ENCODE data around the gene EEF1A2.
A peak's percentile ranks its signal among the peaks of the same experiment; 100 is the strongest.

Gene EEF1A2

GRCh38 chr20:63546956-63547724 is 48.3 kb upstream of the EEF1A2 start:
- TF ChIP-seq YY1 (IDR thresholded peaks at IDR 0.05; ENCODE audit: low read depth) (no peak), CREB1 (IDR thresholded peaks at IDR 0.05; ENCODE audit: low read depth) (no peak), ZBTB7A (IDR thresholded peaks at IDR 0.05; ENCODE audit: low read depth) (peak; percentile 49; the same call in 1 of the 2 replicates), REST (IDR thresholded peaks at IDR 0.05; ENCODE audit: low read depth) (no peak), EP300 (IDR thresholded peaks at IDR 0.05; ENCODE audit: borderline replicate concordance) (no peak)

- peak; percentile 57; the same call in 1 of the 2 replicates for TF ChIP-seq TCF12 (IDR thresholded peaks at IDR 0.05; ENCODE audit: low read depth)
- no peak for TF ChIP-seq CREB1 (IDR thresholded peaks at IDR 0.05; ENCODE audit: low read depth)
- no peak for TF ChIP-seq ZBTB7A (IDR thresholded peaks at IDR 0.05; ENCODE audit: low read depth)
- TF ChIP-seq EP300 (IDR thresholded peaks at IDR 0.05; ENCODE audit: borderline replicate concordance): peak; percentile 49; the same call in 1 of the 2 replicates
Measured at GRCh38 chr20:63546256-63546955, 47.5 kb upstream of the EEF1A2 start.

GRCh38 chr20:63545814-63546213 is 46.9 kb upstream of the EEF1A2 start:
- no peak for TF ChIP-seq TEAD4 (IDR thresholded peaks at IDR 0.05)
- TF ChIP-seq MAX (IDR thresholded peaks at IDR 0.05): no peak; the same call in 1 of the 2 replicates
- TF ChIP-seq FOXM1 (IDR thresholded peaks at IDR 0.05; ENCODE audit: borderline replicate concordance, low read depth): no peak
- TF ChIP-seq EGR1 (IDR thresholded peaks at IDR 0.05): no peak
- no peak for TF ChIP-seq CREB1 (IDR thresholded peaks at IDR 0.05; ENCODE audit: low read depth)
- TF ChIP-seq ZBTB7A (IDR thresholded peaks at IDR 0.05; ENCODE audit: low read depth): no peak
- no peak for TF ChIP-seq TAF1 (IDR thresholded peaks at IDR 0.05; ENCODE audit: low read depth)

GRCh38 chr20:63544958-63545516 is 46.2 kb upstream of the EEF1A2 start:
- no peak for TF ChIP-seq MAX (IDR thresholded peaks at IDR 0.05)
- TF ChIP-seq TAF1 (IDR thresholded peaks at IDR 0.05; ENCODE audit: low read depth): no peak
- TF ChIP-seq EGR1 (IDR thresholded peaks at IDR 0.05): no peak
- peak; percentile 83 for TF ChIP-seq EP300 (IDR thresholded peaks at IDR 0.05; ENCODE audit: borderline replicate concordance)
- TF ChIP-seq ZBTB7A (IDR thresholded peaks at IDR 0.05; ENCODE audit: low read depth): peak; percentile 85
- 0 out of 2 replicates have a peak, but pooled peaks have one; percentile 20 for TF ChIP-seq FOXM1 (IDR thresholded peaks at IDR 0.05; ENCODE audit: borderline replicate concordance, low read depth)
- TF ChIP-seq TEAD4 (IDR thresholded peaks at IDR 0.05): peak; percentile 71
- no peak for TF ChIP-seq YY1 (IDR thresholded peaks at IDR 0.05; ENCODE audit: low read depth)
- no peak for TF ChIP-seq REST (IDR thresholded peaks at IDR 0.05; ENCODE audit: low read depth)
- TF ChIP-seq TCF12 (IDR thresholded peaks at IDR 0.05; ENCODE audit: low read depth): peak; percentile 89
- TF ChIP-seq CEBPB (IDR thresholded peaks at IDR 0.05): no peak
- TF ChIP-seq CREB1 (IDR thresholded peaks at IDR 0.05; ENCODE audit: low read depth): no peak

GRCh38 chr20:63544241-63544957 is 45.5 kb upstream of the EEF1A2 start:
- no peak for TF ChIP-seq CEBPB (IDR thresholded peaks at IDR 0.05)
- no peak for TF ChIP-seq EP300 (IDR thresholded peaks at IDR 0.05; ENCODE audit: borderline replicate concordance)
- TF ChIP-seq REST (IDR thresholded peaks at IDR 0.05; ENCODE audit: low read depth): no peak
- no peak for TF ChIP-seq MAX (IDR thresholded peaks at IDR 0.05)
- TF ChIP-seq RAD21 (IDR thresholded peaks at IDR 0.05; ENCODE audit: low read depth): no peak
- TF ChIP-seq NFIC (IDR thresholded peaks at IDR 0.05): no peak
- TF ChIP-seq EGR1 (IDR thresholded peaks at IDR 0.05): no peak
- no peak; the same call in 1 of the 2 replicates for TF ChIP-seq ZBTB7A (IDR thresholded peaks at IDR 0.05; ENCODE audit: low read depth)
- TF ChIP-seq YY1 (IDR thresholded peaks at IDR 0.05; ENCODE audit: low read depth): no peak
- no peak for TF ChIP-seq FOXM1 (IDR thresholded peaks at IDR 0.05; ENCODE audit: borderline replicate concordance, low read depth)
- no peak for TF ChIP-seq USF1 (IDR thresholded peaks at IDR 0.05)
- no peak for TF ChIP-seq TCF12 (IDR thresholded peaks at IDR 0.05; ENCODE audit: low read depth)
